ENCODE data around the gene SETBP1.

Gene SETBP1

GRCh38 chr18:44729631-44730101 lies 49.0 kb downstream of the SETBP1 start:
- peaks cover 0 to 9% (median 0%) of the 10 kb centered on the region in 4 experiments for H3K36me3 ChIP-seq (ENCODE audit: control insufficient read depth in 4 of 4, insufficient read depth in 4 of 4, low read length in 3 of 4)
- peaks cover 0 to 41% (median 18%) of the 10 kb centered on the region in 5 experiments for H3K27me3 ChIP-seq (replicated peaks in 2 of 5; ENCODE audit: control insufficient read depth in 4 of 5, insufficient read depth in 5 of 5, low read length in 4 of 5)
- ChIA-PET POLR2A (interaction anchor here (0.7 kb wide), 1 partner anchor 735 kb away, joined by 3 read pairs; no protein-coding TSS in a partner anchor), CTCF (no interaction called here)
- no peak overlapping the region for H3K4me3 ChIP-seq (ENCODE audit: control insufficient read depth in 1 of 7, extremely low read depth in 1 of 7, insufficient read depth in 4 of 7, low read depth in 2 of 7, low read length in 6 of 7)
- DNase-seq: no peak
- peaks cover 5 to 34% (median 15%) of the 10 kb centered on the region in 4 experiments for H3K4me1 ChIP-seq (ENCODE audit: control extremely low read depth in 1 of 4, control insufficient read depth in 4 of 4, insufficient read depth in 4 of 4, low read length in 3 of 4)
- H3K27ac ChIP-seq (ENCODE audit: insufficient read depth in 1 of 2, low read depth in 1 of 2, low read length in 2 of 2, poor library complexity in 1 of 2, severe bottlenecking in 2 of 2): no peak overlapping the region
- WGBS (ENCODE audit: insufficient coverage): 91% methylated on average over 4 of the region's 5 CpGs
- H3K9me3 ChIP-seq (ENCODE audit: control extremely low read depth in 1 of 5, control insufficient read depth in 4 of 5, insufficient read depth in 2 of 5, low read depth in 1 of 5, low read length in 4 of 5): no peaks in the 10 kb centered on the region

GRCh38 chr18:44730803-44731529 lies 50.3 kb downstream of the SETBP1 start:
- Histone ChIP-seq H3K9me3 (ENCODE audit: control extremely low read depth in 1 of 5, control insufficient read depth in 4 of 5, insufficient read depth in 2 of 5, low read depth in 1 of 5, low read length in 4 of 5) (no peaks in the 10 kb centered on the region), H3K4me3 (ENCODE audit: control insufficient read depth in 1 of 7, extremely low read depth in 1 of 7, insufficient read depth in 4 of 7, low read depth in 2 of 7, low read length in 6 of 7) (no peak overlapping the region), H3K27ac (ENCODE audit: insufficient read depth in 1 of 2, low read depth in 1 of 2, low read length in 2 of 2, poor library complexity in 1 of 2, severe bottlenecking in 2 of 2) (no peak overlapping the region), H3K4me1 (ENCODE audit: control extremely low read depth in 1 of 4, control insufficient read depth in 4 of 4, insufficient read depth in 4 of 4, low read length in 3 of 4) (peaks cover 3 to 26% (median 5%) of the 10 kb centered on the region in 4 experiments), H3K36me3 (ENCODE audit: control insufficient read depth in 4 of 4, insufficient read depth in 4 of 4, low read length in 3 of 4) (peaks cover 0 to 9% (median 0%) of the 10 kb centered on the region in 4 experiments), H3K27me3 (replicated peaks in 2 of 5; ENCODE audit: control insufficient read depth in 4 of 5, insufficient read depth in 5 of 5, low read length in 4 of 5) (peaks cover 0 to 47% (median 23%) of the 10 kb centered on the region in 5 experiments)
- WGBS (ENCODE audit: insufficient coverage): 100% methylated on average over 5 of the region's 7 CpGs
- POLR2A ChIA-PET: interaction anchor here (0.6 kb wide), 1 partner anchor 170 kb away, joined by 4 read pairs; no protein-coding TSS in a partner anchor
- DNase-seq: no peak
- CTCF ChIA-PET: no interaction called here

- Histone ChIP-seq H3K4me1 (ENCODE audit: control extremely low read depth in 1 of 4, control insufficient read depth in 4 of 4, insufficient read depth in 4 of 4, low read length in 3 of 4) (peaks cover 0 to 20% (median 4%) of the 10 kb centered on the region in 4 experiments), H3K4me3 (ENCODE audit: control insufficient read depth in 1 of 7, extremely low read depth in 1 of 7, insufficient read depth in 4 of 7, low read depth in 2 of 7, low read length in 6 of 7) (no peak overlapping the region), H3K36me3 (ENCODE audit: control insufficient read depth in 4 of 4, insufficient read depth in 4 of 4, low read length in 3 of 4) (peaks cover 0 to 11% (median 0%) of the 10 kb centered on the region in 4 experiments), H3K9me3 (ENCODE audit: control extremely low read depth in 1 of 5, control insufficient read depth in 4 of 5, insufficient read depth in 2 of 5, low read depth in 1 of 5, low read length in 4 of 5) (no peaks in the 10 kb centered on the region), H3K27ac (ENCODE audit: insufficient read depth in 1 of 2, low read depth in 1 of 2, low read length in 2 of 2, poor library complexity in 1 of 2, severe bottlenecking in 2 of 2) (no peak overlapping the region), H3K27me3 (replicated peaks in 2 of 5; ENCODE audit: control insufficient read depth in 4 of 5, insufficient read depth in 5 of 5, low read length in 4 of 5) (peaks cover 0 to 52% (median 25%) of the 10 kb centered on the region in 5 experiments)
- DNase-seq: peak in 2 of 3 donors; percentile 38 to 59
- POLR2A ChIA-PET: no interaction called here
- CTCF ChIA-PET: no interaction called here
- 68% methylated on average over 7 of the region's 9 CpGs for WGBS (ENCODE audit: insufficient coverage)
These were observed 51.0 kb downstream of the SETBP1 start for GRCh38 chr18:44731530-44732237.

- H3K4me3 ChIP-seq (ENCODE audit: control insufficient read depth in 1 of 7, extremely low read depth in 1 of 7, insufficient read depth in 4 of 7, low read depth in 2 of 7, low read length in 6 of 7): no peak overlapping the region
- H3K27ac ChIP-seq (ENCODE audit: insufficient read depth in 1 of 2, low read depth in 1 of 2, low read length in 2 of 2, poor library complexity in 1 of 2, severe bottlenecking in 2 of 2): no peak overlapping the region
- peaks cover 0 to 16% (median 0%) of the 10 kb centered on the region in 4 experiments for H3K36me3 ChIP-seq (ENCODE audit: control insufficient read depth in 4 of 4, insufficient read depth in 4 of 4, low read length in 3 of 4)
- POLR2A ChIA-PET: no interaction called here
- peaks cover 0 to 55% (median 29%) of the 10 kb centered on the region in 5 experiments for H3K27me3 ChIP-seq (replicated peaks in 2 of 5; ENCODE audit: control insufficient read depth in 4 of 5, insufficient read depth in 5 of 5, low read length in 4 of 5)
- DNase-seq: no peak
- CTCF ChIA-PET: no interaction called here
- peaks cover 0 to 19% (median 4%) of the 10 kb centered on the region in 4 experiments for H3K4me1 ChIP-seq (ENCODE audit: control extremely low read depth in 1 of 4, control insufficient read depth in 4 of 4, insufficient read depth in 4 of 4, low read length in 3 of 4)
- H3K9me3 ChIP-seq (ENCODE audit: control extremely low read depth in 1 of 5, control insufficient read depth in 4 of 5, insufficient read depth in 2 of 5, low read depth in 1 of 5, low read length in 4 of 5): no peaks in the 10 kb centered on the region
- WGBS (ENCODE audit: insufficient coverage): 98% methylated on average over 9 of the region's 9 CpGs
These were observed 51.5 kb downstream of the SETBP1 start for GRCh38 chr18:44732238-44732563.

GRCh38 chr18:44732599-44732998 lies 51.9 kb downstream of the SETBP1 start:
- H3K9me3 ChIP-seq (ENCODE audit: control extremely low read depth in 1 of 5, control insufficient read depth in 4 of 5, insufficient read depth in 2 of 5, low read depth in 1 of 5, low read length in 4 of 5): no peaks in the 10 kb centered on the region
- no peak overlapping the region for H3K27ac ChIP-seq (ENCODE audit: insufficient read depth in 1 of 2, low read depth in 1 of 2, low read length in 2 of 2, poor library complexity in 1 of 2, severe bottlenecking in 2 of 2)
- peaks cover 0 to 19% (median under 1%) of the 10 kb centered on the region in 4 experiments for H3K36me3 ChIP-seq (ENCODE audit: control insufficient read depth in 4 of 4, insufficient read depth in 4 of 4, low read length in 3 of 4)
- 93% methylated on average over 3 of the region's 5 CpGs for WGBS (ENCODE audit: insufficient coverage)
- DNase-seq: no peak
- peaks cover 0 to 19% (median 4%) of the 10 kb centered on the region in 4 experiments for H3K4me1 ChIP-seq (ENCODE audit: control extremely low read depth in 1 of 4, control insufficient read depth in 4 of 4, insufficient read depth in 4 of 4, low read length in 3 of 4)
- H3K27me3 ChIP-seq (replicated peaks in 2 of 5; ENCODE audit: control insufficient read depth in 4 of 5, insufficient read depth in 5 of 5, low read length in 4 of 5): peaks cover under 1 to 56% (median 31%) of the 10 kb centered on the region in 5 experiments
- H3K4me3 ChIP-seq (ENCODE audit: control insufficient read depth in 1 of 7, extremely low read depth in 1 of 7, insufficient read depth in 4 of 7, low read depth in 2 of 7, low read length in 6 of 7): no peak overlapping the region
- CTCF ChIA-PET: interaction anchor here (0.8 kb wide), 1 partner anchor 14 kb away, joined by 3 read pairs; no protein-coding TSS in a partner anchor
- POLR2A ChIA-PET: no interaction called here

- CTCF ChIA-PET: interaction anchor here (0.8 kb wide), 1 partner anchor 14 kb away, joined by 3 read pairs; no protein-coding TSS in a partner anchor
- DNase-seq: peak; percentile 76 to 90 (median 89)
- H3K4me1 ChIP-seq (ENCODE audit: control extremely low read depth in 1 of 4, control insufficient read depth in 4 of 4, insufficient read depth in 4 of 4, low read length in 3 of 4): peaks cover 0 to 19% (median 4%) of the 10 kb centered on the region in 4 experiments
These were observed 52.5 kb downstream of the SETBP1 start for GRCh38 chr18:44733069-44733753.

More at GRCh38 chr18:44733069-44733753, 52.5 kb downstream of the SETBP1 start:
- H3K27ac ChIP-seq (ENCODE audit: insufficient read depth in 1 of 2, low read depth in 1 of 2, low read length in 2 of 2, poor library complexity in 1 of 2, severe bottlenecking in 2 of 2): no peak overlapping the region
- H3K36me3 ChIP-seq (ENCODE audit: control insufficient read depth in 4 of 4, insufficient read depth in 4 of 4, low read length in 3 of 4): peaks cover 0 to 25% (median under 1%) of the 10 kb centered on the region in 4 experiments
- H3K9me3 ChIP-seq (ENCODE audit: control extremely low read depth in 1 of 5, control insufficient read depth in 4 of 5, insufficient read depth in 2 of 5, low read depth in 1 of 5, low read length in 4 of 5): no peaks in the 10 kb centered on the region
- H3K4me3 ChIP-seq (ENCODE audit: control insufficient read depth in 1 of 7, extremely low read depth in 1 of 7, insufficient read depth in 4 of 7, low read depth in 2 of 7, low read length in 6 of 7): no peak overlapping the region
- POLR2A ChIA-PET: no interaction called here
- 89% methylated on average over 5 of the region's 8 CpGs for WGBS (ENCODE audit: insufficient coverage)
- H3K27me3 ChIP-seq (replicated peaks in 2 of 5; ENCODE audit: control insufficient read depth in 4 of 5, insufficient read depth in 5 of 5, low read length in 4 of 5): peaks cover 2 to 57% (median 33%) of the 10 kb centered on the region in 5 experiments
